NCI-H446 (cell line): ENCODE results near the gene CDC45.
"Not testable (repeated sequence)": the region's sequence is repeated elsewhere in the genome, so short reads cannot be mapped to it uniquely, and the experiment has no call there.

Experiments used
- DNase-seq, 2 experiments: peaks; one replicate each; lab custom pipeline; 2025; lab: John Stamatoyannopoulos, UW

CDC45 gene

DNA sequence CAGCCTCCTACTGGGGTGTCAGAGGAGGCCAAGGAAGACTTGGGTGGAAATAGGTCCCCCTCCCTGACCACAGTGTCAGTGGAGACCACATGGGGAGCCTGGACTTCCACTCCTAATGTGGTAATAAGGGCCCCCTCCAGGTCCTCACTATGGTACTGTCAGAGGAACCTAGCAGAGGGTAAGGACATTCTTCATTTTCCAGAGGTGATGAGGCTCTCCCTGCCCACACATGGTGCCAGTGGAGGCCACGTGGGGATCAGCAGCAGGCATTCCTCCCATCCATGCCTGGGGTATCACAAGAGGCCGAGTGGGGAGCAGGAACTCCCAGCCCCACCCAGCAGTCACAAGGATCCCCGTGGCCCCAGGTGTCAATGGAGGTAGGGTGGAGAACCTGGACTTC, 51.0 kb downstream of the CDC45 start:
- no peak for DNase-seq

DNA sequence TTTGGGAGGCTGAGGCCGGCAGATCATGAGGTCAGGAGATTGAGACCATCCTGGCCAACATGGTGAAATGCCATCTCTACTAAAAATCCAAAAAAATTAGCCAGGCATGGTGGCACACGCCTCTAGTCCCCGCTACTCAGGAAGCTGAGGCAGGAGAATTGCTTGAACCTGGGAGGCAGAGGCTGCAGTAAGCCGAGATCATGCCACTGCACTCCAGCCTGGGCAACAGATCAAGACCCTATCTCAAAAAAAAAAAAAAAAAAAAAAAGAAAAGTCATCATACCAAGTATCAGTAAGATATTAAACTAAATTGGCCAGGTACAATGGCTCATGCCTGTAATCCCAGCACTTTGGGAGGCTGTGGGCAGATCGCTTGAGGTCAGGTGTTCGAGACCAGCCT, 51.6 kb downstream of the CDC45 start:
- not testable (repeated sequence) for DNase-seq

DNA sequence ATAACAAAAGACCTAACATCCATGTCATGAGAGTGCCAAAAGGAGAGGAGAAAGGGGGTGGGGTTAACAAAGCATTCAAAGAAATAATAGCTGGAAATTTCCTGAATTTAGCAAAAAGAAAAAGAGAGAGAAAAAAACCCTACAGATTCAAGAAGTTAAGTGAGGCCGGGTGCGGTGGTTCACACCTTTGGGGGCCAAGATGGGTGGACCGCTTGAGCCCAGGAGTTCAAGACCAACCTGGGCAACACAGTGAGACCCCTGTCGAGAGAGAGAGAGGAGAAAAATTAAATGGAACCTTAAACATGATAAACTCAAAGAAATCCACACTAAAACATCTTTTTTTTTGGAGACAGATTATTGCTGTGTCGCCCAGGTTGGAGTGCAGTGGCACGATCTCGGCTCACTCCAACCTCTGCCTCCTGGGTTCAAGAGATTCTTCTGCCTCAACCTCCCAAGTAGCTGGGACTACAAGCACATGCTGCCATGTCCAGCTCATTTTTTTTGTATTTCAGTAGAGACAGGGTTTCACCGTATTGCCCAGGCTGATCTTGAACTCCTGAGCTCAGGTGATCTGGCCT, 53.4 kb downstream of the CDC45 start:
- no peak for DNase-seq

DNA sequence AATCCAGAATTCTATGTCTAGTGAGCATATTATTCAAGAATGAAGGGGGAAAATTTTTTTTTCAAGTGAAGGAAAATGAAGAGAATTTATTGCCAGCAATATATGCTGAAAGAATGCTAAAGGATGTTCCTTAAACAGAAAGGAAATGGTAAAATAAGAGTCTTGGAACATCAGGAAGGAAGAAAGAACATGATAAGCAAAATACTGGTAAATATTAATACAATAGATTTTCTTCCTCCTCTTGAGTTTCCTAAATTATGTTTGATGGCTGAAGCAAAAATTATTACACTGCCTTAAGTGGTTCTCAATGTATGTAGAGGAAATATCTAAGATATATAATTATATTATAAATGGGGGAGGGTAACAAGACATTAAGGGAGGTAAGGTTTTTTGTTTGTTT, 54.1 kb downstream of the CDC45 start:
- no peak for DNase-seq

DNA sequence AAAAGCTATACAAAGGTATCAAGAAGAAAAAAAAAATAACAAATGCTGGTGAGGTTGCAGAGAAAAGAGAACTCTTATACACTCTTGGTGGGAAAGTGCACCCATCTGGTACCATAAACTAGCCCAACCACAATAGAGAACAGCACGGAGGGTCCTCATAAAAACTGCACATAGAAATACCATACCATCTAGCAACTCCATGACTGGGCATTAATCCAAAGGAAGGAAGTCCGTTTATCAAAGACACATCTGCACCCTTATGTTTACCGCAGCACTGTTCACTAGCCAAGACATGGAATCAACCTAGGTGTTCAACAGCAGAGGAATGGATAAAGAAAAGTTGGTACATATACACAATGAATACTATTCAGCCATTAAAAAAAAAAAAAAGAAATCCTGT, 55.3 kb downstream of the CDC45 start:
- no peak for DNase-seq

DNA sequence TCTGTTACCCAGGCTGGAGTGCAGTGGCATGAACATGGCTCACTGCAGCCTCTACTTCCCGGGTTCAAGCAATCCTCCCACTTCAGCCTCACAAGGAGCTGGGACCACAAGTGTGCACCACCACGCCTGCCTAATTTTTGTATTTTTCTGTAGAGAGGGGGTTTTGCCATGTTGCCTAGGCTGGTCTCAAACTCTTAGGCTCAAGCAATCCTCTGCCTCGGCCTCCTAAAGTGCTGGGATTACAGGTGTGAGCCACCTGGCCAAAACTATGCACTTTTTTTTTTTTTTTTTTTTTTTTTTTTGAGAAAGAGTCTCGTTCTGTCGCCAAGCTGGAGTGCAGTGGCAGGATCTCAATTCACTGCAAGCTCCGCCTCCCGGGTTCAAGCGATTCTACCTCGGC, 56.8 kb downstream of the CDC45 start:
- no peak for DNase-seq

DNA sequence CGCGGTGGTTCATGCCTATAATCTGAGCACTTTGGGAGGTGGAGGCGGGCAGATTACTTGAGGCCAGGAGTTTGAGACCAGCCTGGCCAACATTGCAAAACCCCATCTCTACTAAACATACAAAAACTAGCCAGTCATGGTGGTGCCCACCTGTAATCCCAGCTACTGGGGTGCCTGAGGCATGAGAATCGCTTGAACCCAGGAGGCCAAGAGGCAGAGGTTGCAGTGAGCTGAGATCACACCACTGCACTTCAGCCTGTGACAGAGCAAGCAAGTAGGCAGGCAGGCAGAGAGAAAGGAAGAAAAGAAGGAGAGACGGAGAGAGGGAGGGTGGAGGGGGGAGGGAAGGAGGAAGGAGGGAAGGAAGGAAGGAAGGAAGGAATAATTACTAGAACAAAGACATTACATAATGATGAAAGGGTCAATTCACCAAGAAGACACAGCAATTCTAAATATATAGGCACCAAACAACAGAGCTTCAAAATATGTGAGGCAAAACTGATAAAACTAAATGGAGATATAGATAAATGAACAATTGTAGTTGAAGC, 58.3 kb downstream of the CDC45 start:
- DNase-seq: no peak

DNA sequence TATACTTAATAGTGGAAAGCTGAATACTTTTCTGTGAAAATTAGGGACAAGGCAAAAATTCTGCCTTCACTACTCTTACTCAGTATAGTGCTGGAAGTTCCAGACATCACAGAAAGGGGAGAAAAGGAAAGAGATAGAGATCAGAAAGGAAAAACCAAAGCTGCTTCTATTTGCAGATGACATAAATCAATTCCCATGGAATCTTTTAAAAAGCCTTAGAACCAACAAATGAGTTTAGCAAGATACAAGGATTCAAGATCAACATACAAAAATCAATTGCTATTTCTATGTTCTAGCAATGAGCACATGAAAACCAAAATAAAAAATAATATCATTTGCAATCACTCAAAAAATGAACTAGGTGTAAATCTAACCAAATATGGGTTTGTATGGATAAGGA, 60.7 kb downstream of the CDC45 start:
- no peak for DNase-seq

DNA sequence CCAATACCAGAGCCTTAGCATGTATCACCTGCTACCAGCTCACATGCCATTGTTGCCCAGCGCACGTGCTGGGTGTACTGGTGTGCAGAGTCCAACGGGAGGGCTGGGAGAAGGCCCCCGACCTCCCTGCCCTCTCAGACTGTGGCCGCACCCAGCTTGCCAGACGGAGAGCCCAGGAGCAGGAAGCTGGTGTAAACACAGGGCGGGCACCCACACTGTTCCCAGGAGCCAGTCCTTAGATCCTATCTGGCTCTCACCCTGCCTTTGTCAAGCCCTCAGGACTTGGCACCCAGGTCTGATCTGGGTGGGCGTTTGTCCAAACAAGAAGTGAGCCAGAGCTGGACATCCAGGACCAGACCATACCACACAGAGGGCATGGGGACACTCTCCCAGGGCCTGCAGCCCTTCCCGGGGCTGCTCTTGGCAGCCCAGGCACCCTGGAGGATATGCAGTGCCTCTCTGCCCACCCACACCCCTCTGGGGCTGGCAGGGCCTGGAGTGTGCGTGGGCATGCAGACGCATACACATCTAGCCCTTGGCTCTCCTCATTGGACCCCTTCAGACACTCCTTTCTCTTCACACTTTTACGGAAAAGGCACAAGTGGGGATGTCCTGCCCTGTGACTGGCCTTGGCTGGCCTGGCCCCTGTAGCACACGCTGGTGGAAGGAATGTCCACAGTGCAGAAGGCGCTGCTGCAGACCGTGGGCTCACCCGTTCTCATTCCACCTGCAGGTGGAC, 64.4 kb downstream of the CDC45 start:
- DNase-seq: no peak

DNA sequence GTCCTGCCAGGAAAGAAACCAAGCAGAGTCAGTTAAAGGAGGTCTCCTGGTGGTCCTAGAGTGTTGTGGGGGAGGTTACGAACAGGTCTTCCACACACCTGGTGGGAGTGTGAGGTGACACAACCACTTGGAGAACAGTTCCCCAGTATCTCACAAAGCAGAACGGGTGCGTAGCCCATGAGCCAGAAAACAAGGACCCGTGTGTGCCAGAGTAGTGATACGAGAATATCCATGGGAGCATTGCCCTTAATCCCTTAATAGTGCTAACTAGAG, 66.2 kb downstream of the CDC45 start:
- DNase-seq: no peak

DNA sequence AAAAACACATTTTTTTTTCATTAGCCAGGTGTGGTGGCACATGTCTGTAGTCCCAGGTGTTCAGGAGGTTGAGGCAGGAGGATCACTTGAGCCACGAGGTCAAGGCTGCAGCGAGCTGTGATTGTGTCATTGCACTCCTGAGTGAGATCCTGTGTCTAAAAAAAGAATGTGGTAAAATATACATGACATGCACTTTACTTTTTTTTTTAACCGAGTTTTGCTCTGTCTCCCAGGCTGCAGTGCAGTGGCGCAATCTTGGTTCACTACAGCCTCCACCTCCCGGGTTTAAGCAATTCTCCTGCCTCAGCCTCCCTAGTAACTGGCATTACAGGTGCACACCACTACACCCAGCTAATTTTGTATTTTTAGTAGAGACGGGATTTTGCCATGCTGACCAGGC, 67.0 kb downstream of the CDC45 start:
- DNase-seq: no peak

DNA sequence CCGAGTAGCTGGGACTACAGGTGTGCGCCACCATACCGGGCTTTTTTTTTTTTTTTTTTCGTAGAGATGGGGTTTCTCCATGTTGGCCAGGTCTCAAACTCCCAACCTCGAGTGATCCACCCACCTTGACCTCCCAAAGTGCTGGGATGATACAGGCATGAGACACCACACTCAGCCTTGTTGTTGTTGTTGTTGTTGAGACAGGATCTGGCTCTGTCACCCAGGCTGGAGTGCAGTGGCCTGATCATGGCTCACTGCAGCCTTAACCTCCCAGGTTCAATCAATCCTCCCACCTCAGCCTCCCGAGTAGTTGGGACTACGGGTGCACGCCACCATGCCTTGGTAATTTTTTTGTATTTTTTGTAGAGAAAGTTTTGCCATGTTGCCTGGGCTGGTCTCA, 67.9 kb downstream of the CDC45 start:
- no peak for DNase-seq

DNA sequence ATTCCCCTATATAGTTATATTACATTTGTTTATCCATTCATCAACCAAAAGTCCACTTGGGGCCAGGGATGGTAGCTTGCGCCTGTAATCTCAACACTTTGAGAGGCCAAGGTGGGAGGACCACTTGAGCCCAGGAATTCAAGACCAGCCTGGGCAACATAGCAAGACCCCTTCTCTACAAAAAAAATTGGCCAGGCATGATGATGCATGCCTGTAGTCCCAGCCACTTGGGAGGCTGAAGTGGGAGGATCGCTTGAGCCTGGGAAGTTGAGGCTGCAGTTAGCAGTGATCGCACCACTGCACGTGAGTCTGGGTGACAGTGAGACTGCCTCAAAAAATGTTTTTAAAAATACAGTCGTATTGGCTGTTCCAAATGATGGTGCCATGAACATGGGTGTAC, 68.7 kb downstream of the CDC45 start:
- DNase-seq: not testable (repeated sequence)

DNA sequence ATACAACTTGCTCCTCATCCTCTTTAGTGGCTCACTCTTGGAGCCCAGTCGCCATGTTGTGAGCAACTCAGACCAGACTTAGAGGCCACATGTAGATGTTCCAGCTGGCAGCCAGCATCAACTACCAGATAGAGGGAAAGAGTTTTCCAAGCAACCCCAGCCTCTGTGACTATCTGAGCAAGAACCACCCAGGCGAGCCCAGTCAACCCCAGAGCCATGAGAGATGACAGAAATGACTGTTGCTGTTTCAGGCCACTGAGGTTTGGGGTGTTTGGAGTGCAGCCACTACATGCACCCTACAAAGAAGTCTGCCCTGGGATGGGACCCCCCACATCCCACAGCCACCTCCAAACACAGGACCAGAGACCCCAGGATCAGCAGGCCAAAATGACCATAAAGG, 69.2 kb downstream of the CDC45 start:
- no peak for DNase-seq

DNA sequence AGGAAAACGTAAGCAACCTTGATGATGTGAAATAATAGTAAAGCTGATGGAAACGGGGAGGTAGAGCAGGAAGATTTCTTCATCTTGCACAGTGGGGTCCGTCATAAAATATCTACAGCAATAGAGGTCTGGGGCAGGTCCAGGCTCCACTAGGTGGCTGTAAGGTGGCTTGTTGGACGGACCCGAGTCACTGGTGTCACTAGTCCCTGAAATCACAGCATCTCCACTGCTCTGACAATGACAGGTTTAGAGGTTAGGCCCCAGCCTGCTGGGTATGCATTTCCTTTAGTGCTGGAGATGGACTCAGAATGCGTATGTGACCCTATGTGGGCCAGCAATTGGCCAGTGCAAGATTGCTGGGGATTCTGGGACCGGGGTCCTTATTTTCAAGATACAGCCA, 69.7 kb downstream of the CDC45 start:
- DNase-seq: no peak

DNA sequence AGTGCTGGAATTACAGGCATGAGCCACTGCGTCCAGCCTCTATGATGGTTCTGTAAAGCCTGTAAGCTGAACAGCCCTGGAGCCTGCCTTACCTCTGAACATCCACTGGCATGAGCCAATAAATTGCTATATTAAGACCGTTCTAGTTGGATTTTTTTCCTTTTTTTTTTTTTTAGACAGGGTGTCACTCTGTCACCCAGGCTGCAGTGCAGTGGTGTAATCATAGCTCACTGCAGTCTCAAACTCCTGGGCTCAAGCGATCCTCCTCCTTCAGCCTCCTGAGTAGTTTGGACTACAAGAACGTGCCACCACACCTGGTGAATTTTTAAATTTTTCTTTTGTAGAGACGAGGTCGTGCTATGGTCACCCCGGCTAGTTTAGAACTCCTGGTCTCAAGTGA, 70.7 kb downstream of the CDC45 start:
- DNase-seq: no peak

DNA sequence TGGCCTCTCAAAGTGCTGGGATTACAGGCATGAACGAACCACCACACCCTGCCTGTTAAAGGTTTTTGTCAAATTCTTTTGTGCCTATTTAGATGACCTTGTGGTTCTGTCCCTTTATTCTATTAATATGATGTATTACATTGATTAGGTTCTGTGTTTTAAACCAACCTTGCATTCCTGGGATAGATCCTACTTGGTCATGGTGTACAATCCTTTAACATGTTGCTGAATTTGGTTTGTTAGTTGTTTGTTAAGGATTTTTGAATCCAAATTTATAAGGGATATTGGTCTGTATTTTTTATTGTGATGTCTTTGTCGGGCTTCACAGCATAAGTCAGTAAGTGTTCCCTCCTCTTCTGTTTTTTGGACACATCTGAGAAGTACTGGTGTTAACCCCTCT, 73.5 kb downstream of the CDC45 start:
- no peak for DNase-seq

DNA sequence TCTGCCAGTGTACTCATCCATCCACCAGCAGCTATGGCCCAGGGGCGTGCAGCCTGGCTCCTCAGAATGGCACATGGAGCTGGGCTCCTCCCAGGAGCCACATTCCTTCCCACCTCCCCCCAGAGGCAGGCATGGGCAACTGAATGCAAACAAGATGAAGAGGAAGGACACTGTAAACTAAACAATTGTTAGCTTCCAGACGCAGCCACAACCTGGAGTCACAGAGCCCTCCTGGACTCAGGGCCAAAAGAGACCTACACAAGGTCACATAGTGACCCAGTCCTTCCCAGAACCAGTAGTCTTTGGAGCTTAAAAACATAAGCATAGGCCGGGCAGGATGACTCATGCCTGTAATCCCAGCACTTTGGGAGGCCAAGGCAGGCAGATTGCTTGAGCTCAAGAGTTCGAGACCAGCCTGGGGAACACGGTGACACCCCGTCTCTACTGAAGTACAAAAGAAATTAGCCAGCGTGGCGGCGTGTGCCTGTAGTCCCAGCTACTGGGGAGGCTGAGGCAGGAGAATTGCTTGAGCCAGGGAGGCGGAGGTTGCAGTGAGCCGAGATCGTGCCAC, 75.2 kb downstream of the CDC45 start:
- no peak for DNase-seq

DNA sequence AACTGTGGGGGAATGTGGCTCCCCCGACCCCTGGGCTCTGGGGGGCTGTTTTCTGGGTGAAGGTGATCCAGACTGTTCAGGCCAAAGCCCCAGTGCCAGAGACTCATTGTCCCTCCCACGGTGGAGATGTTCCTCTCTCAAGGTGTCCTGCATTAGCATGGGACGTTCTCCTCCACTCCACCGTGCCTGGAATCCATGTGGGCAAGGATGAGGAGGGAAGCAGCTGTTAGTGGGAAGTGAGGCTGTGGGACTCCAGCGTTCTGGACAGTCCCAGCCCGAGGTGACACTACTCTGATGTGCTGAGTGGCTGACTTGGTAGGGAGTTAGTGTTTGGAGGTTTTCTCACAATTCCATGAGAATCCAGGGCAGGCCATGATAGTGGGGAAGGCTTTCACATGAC, 75.9 kb downstream of the CDC45 start:
- DNase-seq: no peak

DNA sequence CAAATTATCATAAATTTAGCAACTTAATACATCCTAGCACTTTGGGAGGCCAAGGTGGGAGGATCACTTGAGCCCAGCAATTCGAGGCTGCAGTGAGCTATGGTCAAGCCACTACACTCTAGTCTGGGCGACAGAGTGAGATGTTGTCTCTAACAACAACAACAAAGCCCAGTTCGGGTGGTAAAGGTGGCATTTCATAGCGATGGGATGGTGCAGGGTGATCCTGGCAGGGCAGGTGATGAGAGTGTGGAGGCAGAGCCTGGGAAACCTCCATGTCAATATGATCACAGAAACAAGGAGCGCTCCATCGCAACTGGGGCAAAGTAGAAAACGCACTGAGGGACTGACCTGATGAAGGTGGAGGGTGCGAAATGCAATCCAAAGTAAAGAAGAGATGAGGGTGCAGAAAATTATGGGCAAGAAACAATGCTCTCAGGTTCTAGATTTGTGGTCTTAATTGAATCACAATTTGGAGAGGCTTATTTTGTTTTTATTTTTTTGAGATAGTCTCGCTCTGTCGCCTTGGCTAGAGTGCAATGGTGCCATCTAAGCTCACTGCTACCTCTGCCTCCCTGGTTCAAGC, 77.3 kb downstream of the CDC45 start:
- no peak for DNase-seq

DNA sequence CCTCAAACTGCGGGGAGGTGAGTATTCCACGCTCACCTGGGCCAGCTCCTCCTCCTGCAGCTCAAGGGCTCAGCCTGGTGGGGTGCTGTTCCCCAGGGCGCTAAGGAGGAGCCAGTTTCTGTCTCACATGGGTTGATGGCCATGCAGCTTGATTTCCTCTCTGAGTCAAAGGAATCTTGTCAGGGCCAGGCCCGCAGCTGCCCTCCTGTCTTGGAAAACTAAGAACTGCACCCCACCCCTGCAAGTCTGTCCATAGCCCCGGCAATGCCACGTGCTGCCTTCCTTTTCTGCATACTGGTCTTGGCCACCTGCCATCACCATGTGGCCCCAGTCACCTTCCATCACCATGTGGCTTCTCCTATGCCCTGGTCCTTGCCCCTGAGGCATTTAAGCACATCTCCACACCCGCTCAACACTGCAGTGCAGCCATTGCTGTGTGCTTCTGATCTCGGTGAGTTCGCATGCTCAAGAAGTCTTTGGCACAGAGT, 79.6 kb downstream of the CDC45 start:
- no peak for DNase-seq

DNA sequence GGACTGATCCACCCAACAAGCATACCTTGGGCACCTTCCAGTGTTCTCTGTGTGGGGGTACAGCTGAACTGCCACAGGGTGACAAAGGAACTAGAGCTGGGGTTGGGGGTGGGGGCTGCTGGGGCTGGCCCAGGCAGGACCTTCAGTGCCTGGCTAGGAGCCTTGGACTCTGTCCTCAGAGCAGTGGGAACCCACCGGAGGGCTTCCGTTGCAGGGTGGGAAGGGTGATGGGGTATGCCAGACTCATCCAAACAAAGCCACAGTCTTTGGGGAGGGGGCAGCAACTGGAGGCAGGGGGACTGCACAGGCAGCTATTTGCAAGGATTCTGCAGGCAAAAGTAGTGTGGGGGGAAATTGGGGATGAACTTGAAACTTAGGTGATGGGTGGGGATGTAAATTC, 80.2 kb downstream of the CDC45 start:
- no peak for DNase-seq
